AG04450 (cell line): ENCODE results near the gene ARHGEF18. TPM values are rescaled to one million over a fixed set of nuclear protein-coding genes. Genes with fewer than 3 reads are reported as not detected.

Experiments
- CTCF ChIA-PET: fragments of 300-600, 350-600 bp; formaldehyde crosslinking; extraction: SDS; loops from one replicate; lab custom pipeline; 2022; ENCODE audit warnings: antibody characterized with exemption, inconsistent platforms; lab: Charles Lee
- POLR2A ChIA-PET: fragments of 350-600 bp; formaldehyde crosslinking; extraction: SDS; loops from one replicate; lab custom pipeline; 2021; ENCODE audit warnings: antibody characterized with exemption, inconsistent platforms; lab: Yijun Ruan, JAX
- DNase-seq: peaks from one replicate; pipeline ENCODE4 v3.0.0-alpha.2; 2011; ENCODE audit warnings: low read depth, low spot score
- H3K27ac ChIP-seq: one replicate; pipeline ENCODE4 v1.5.1; 2012; ENCODE audit warnings: low read depth, low read length, control low read depth
- H3K27me3 ChIP-seq: one replicate; pipeline ENCODE4 v1.6.0; 2012; ENCODE audit warnings: low read length; ENCODE audit not compliant: control insufficient read depth, insufficient read depth
- H3K4me3 ChIP-seq: 2 replicates; pipeline ENCODE4 v1.5.1; 2011; ENCODE audit warnings: mild to moderate bottlenecking, low read depth, low read length, control low read depth
- H3K9me3 ChIP-seq: 2 replicates; pipeline ENCODE4 v1.5.1; 2012; ENCODE audit warnings: low read length; ENCODE audit not compliant: control insufficient read depth, insufficient read depth
- CTCF ChIP-seq: IDR thresholded peaks from 2 replicates; pipeline ENCODE4 v1.5.1; 2011; ENCODE audit warnings: low read depth, low read length, control low read depth, inconsistent platforms
- polyA plus RNA-seq: library from polyadenylated mRNA; depleted of rRNA; stranded (reverse); fragments of >200 nt; gene quantifications from 2 replicates; pipeline ENCODE4 v1.2.3, GENCODE V29; 2011

ARHGEF18 gene
- polyA plus RNA-seq, 1 experiment = 4.9 TPM

DNA sequence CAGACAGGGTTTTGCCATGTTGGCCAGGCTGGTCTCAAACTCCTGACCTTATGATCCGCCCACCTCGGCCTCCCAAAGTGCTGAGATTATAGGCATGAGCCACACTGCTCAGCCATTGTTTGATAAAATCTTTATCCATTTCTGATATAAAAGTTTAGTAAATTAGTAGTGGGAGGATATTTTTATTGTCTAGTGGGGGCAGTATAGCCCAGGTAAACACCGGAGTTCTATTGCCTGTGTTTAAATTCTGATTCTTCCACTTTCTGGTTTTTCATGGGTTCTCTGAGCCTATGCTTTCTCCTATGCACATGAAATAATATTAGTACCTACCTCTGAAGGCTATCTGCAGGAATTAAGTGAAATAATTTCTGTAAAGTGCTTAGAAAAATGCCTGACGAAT lies 20.1 kb upstream of the ARHGEF18 start:
- H3K4me3 ChIP-seq = no peak overlapping the region
- H3K27me3 ChIP-seq = no peaks in the 10 kb centered on the region
- DNase-seq = no peak
- H3K9me3 ChIP-seq = no peaks in the 10 kb centered on the region
- POLR2A ChIA-PET = no interaction called here
- no peak for TF ChIP-seq CTCF
- CTCF ChIA-PET = no interaction called here
- H3K27ac ChIP-seq = no peak overlapping the region

GRCh38 chr19:7331446-7331845 lies 17.3 kb upstream of the ARHGEF18 start:
- Histone ChIP-seq H3K27me3 (no peaks in the 10 kb centered on the region), H3K4me3 (no peak overlapping the region), H3K9me3 (no peaks in the 10 kb centered on the region), H3K27ac (no peak overlapping the region)
- no peak for TF ChIP-seq CTCF
- POLR2A ChIA-PET = no interaction called here
- CTCF ChIA-PET = interaction anchor here (1.9 kb wide), 1 partner anchor 10 kb away, joined by 8 read pairs; no protein-coding TSS in a partner anchor
- no peak for DNase-seq

- ChIA-PET POLR2A (no interaction called here), CTCF (no interaction called here)
- DNase-seq = no peak
- Histone ChIP-seq H3K4me3 (no peak overlapping the region), H3K27me3 (no peaks in the 10 kb centered on the region), H3K9me3 (no peaks in the 10 kb centered on the region), H3K27ac (no peak overlapping the region)
- TF ChIP-seq CTCF = no peak
These were observed 15.3 kb upstream of the ARHGEF18 start for GRCh38 chr19:7333198-7334118.

GRCh38 chr19:7336321-7336973 lies 12.3 kb upstream of the ARHGEF18 start:
- CTCF ChIA-PET = interaction anchor here (1.2 kb wide), 1 partner anchor 235 kb away, joined by 5 read pairs; no protein-coding TSS in a partner anchor
- H3K4me3 ChIP-seq = no peak overlapping the region
- POLR2A ChIA-PET = no interaction called here
- DNase-seq = no peak
- no peaks in the 10 kb centered on the region for H3K27me3 ChIP-seq
- no peak overlapping the region for H3K27ac ChIP-seq
- no peak for TF ChIP-seq CTCF
- H3K9me3 ChIP-seq = no peaks in the 10 kb centered on the region
